CD1c-positive myeloid dendritic cell (primary cell): ENCODE data around the gene TMEM150C.
A peak's percentile ranks its signal among the peaks of the same experiment; 100 is the strongest.
"Not testable (repeated sequence)": the region's sequence is repeated elsewhere in the genome, so short reads cannot be mapped to it uniquely, and the experiment has no call there.

Experiments
- DNase-seq: peaks from one replicate; pipeline ENCODE4 v3.0.0-alpha.2; 2016; ENCODE audit errors: extremely low spot score

TMEM150C gene

DNA sequence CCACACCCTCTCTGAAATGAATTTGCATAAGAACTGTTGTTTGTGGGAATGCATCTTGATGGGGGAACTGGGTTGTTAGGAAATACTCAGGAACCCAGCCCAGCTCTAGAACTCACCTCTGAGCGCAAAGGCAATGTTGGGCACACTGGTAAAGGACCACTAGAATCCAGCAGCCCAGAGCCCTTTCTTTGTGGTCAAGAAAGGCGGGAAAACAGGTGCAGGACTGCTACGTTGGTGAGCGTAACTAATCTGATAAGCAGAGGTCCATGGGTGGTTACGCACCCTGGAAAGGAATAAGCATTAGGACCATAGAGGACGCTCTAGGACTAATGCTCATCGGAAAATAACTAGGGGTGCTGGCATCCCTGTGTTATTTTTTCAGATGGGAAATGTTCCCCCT is 85.9 kb downstream of the TMEM150C start:
- not testable (repeated sequence) for DNase-seq

DNA sequence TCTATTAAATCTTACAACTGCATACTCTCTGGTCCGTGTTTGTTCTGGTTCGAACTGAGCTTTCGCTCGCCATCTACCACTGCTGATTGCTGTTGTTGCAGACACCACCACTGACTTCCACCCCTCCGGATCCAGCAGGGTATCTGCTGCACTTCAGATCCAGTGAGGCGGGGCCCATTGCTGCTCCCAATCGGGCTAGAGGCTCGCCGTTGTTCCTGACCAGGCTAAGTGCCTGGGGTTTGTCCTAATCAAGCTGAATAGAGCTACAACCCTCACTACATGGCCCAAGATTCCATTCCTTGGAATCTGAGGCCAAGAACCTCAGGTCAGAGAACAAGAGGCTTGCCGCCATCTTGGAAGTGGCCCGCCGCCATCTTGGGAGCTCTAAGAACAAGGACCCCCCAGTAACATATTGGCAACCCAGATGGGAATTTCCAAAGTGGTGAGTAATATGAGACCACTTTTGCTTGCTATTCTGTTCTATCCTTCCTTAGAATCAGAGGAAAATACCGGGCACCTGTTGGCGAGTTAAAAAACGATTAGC is 88.1 kb downstream of the TMEM150C start:
- DNase-seq, result no peak

DNA sequence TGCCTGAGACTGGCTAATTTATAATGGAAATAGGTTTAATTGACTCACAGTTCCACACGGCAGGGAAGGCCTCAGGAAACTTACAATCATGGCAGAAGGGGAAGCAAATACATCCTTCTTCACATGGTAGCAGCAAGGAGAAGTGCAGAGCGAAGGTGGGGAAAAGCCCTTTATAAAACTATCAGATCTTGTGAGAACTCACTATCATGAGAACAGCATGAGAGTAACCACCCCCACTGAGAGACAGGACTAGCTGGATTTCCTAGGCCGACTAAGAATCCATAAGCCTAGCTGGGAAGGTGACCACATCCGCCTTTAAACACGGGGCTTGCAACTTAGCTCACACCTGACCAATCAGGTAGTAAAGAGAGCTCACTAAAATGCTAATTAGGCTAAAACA is 88.7 kb downstream of the TMEM150C start:
- not testable (repeated sequence) for DNase-seq

DNA sequence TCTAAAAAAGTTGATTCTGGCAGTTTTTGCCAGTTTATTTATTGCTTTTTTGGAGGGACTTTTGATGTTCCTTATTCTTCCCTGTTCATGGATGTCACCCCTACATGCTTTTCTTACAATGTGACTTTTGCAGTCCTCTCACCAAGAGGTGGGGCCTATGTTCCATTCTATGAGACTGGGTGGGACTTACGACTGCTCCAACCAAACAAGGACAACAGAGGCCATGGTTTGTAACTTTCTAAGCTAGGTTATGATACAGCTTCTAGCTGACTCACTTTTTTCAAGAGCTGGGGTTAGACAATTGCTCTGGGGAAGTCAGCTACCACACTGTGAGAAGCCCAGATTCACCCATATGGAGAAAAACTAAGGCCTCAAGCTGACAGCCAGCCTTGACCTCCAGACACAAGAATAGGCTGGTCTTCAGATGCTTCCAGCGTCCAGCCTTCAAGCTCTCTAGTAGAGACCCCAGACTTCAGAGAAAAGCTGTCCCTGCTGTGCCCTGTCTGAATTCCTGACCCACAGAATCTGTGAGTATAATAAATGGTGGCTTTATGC is 91.9 kb downstream of the TMEM150C start:
- no peak for DNase-seq

DNA sequence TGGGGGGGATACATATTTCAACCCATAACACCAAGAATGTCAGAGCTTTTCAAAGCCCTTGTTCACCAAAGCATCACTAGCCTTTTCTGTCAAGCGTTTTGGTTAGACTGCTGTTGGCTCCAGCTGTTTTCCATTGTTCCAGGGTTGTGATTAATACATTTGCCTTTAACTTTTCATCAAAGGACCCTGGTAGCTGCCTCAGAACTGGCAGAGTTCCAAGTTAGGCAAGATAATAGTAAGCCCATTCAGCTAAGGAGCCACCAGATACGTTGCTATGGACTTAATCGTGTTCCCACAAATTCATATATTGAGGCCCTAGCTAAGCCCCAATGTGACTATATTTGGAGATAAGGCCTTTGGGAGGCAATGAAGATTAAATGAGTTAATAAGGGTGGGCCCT is 94.3 kb downstream of the TMEM150C start:
- no peak for DNase-seq

DNA sequence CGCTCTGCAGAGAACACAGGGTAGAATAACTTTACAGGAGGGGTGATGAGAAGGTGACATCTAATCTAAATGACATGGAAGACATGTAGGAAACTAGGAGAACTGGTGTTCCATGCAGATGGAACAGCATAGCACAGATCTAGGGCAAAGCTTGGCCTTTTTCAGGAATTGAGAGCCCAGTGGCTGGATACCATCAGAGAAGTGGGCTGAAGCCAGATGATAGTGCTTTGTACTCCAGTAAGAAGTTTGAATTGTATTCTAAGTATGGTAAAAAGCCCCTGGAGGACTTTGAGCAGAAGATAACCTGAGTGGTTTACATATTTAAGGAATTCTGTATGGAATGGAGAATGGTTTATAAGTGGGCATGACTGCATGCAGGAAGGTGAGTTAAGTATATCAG is 98.6 kb downstream of the TMEM150C start:
- no peak for DNase-seq

DNA sequence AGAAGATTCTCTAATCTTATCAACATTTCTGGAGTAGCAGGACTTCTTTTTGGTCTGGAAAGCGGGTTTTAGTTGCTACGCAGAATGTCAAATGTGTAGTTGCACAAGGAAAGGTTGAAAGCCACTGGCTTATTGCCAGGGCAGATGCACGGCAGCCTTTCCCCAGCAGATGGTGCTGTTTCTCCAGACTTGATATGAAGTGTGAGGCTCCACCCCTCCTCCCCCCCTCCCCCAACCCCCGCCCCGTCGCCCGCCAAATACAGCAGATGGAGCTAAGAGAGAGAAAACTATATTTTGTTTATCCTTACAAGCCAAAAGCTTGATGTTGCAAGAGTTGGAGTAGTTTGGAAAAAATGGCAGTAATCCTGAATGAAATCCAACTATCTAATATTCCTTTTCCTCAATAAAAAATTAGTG is 99.4 kb downstream of the TMEM150C start:
- peak; percentile 86 for DNase-seq

DNA sequence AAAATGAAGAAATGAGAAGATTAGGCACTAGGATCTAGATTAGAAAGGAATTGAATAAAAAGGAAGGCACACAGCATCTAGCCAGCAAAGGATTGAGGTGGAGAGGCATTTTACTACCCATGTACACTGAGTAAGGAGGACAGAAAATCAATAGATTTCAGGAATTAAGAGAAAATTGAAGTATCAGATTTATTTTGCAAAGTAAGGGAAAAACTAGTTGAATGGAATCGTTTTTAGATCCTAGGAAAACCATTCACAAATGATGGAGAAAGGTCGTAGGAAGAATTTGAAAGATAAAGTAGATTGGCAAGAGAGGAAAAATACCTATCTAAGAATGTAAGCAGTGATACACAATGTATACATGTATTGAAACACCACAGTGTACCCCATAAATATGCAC is 100.1 kb downstream of the TMEM150C start:
- DNase-seq, result no peak

DNA sequence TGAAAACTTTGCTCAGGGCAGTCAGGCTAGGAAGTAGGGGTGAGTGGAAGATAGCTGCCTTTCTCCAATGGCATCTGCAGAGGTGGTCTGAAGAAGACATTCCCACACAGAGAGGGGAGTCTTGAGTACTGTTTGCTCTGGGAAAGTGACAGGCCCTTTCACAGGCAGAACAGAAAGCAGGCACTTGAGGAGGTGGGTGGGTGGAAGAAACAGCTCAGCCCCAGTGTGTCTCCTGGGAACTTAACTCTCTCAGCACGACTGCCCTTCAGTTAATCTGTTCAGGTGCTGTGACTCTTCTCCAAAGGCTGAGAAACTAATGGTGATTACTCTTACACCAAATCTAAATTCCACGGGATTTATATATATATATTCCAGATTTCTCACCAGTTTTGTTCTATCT is 103.1 kb downstream of the TMEM150C start:
- DNase-seq, result no peak

DNA sequence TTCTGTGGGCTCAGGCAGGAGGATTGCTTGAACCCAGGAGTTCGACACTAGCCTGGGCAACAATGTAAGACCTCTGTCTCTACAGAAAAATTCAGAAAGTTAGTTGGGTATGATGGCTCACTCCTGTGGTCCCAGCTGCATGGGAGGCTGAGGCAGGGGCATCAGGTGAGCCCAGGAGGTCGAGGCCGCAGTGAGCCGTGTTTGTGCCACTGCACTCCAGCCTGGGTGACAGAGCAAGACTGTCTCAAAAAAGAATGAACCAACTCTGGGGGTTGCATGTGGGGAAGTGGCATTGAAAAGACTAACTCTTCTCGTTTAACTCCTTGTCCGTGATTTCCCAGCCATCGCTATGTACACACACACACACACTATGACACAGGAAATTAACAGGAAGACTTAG is 104.5 kb downstream of the TMEM150C start:
- DNase-seq, result no peak

DNA sequence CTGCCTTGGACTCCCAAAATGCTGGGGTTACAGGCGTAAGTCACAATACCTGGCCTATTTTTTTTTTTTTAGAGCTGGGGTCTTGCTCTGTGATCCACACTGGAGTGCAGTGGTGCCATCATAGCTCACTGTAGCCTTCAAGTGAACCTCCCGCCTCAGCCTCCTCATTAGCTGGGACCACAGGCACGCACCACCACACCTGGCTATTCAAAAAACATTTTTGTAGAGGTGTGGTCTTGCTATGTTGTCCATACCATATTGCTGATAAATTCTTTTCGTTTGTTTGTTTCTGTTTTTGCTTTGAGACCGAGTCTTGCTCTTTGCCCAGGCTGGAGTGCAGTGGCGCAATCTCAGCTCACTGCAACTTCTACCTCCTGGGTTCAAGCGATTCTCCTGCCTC is 109.8 kb downstream of the TMEM150C start:
- DNase-seq, result no peak

DNA sequence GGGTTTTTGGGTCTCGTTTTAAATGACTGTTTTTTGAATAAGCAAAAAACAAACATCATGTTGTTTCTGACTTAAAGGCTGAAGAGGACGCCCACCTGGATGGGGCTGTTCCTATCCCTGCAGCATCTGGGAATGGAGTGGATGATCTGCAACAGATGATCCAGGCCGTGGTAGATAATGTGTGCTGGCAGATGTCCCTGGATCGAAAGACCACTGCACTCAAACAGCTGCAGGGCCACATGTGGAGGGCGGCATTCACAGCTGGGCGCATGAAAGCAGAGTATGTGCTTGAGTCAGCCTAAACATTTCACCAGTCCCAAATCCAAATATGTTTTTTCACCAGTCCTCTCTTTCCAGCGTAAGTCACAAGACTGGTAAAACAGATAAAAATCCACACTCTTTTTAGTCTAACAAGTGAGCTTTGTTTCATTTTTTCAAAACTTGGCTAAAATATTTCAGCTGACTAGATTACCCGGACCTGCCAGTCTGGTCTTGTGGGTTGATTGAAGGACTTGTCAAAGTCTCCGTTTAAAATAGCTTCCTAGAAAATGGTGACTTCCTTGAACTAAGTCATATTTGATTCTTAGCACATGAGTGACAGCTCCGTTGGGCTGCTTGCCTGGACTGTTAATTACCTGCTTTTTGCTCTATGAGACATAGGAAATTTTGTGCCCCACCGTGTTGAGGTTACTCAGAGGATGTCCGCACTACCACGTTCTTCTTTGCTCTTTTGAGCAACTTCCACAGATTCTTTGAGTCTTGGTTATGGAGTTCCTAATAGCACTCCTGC is 110.6 kb downstream of the TMEM150C start:
- DNase-seq, result no peak

DNA sequence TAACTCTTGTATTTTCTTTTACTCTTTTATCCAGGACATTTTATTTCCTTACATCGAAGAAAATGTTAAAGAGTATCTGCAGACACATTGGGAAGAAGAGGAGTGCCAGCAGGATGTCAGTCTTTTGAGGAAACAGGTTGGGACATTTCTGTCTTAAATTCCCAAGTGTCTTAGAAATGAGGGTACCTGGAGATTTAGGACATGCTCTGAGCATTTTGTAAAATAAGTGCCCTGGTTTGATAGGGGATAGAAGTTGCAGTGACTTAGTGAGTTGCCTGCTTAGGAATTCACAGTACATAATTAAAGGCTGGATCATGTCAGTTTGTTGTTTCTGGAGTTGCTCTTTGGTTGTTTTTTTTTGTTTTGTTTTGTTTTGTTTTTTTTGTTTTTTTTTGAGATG is 113.9 kb downstream of the TMEM150C start:
- no peak for DNase-seq

DNA sequence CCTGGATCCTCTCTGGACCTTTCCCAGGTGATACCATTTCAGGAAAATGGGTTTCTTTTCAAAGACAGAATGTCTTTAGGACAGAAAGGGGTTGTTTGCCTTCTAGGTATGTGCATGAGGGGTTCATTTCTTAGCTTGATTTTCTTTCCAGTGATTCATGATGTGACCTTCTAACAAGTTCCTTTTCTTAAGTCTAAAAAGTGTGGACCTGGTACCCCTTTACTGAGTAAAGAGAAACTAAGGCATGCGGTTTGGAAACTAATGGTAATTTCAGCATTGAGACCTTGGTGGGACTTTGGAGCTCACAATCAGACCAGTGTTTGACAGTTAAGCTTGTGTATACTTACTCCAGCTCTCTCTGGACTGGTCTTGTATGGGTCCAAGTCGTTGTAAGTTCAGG is 122.7 kb downstream of the TMEM150C start:
- no peak for DNase-seq

DNA sequence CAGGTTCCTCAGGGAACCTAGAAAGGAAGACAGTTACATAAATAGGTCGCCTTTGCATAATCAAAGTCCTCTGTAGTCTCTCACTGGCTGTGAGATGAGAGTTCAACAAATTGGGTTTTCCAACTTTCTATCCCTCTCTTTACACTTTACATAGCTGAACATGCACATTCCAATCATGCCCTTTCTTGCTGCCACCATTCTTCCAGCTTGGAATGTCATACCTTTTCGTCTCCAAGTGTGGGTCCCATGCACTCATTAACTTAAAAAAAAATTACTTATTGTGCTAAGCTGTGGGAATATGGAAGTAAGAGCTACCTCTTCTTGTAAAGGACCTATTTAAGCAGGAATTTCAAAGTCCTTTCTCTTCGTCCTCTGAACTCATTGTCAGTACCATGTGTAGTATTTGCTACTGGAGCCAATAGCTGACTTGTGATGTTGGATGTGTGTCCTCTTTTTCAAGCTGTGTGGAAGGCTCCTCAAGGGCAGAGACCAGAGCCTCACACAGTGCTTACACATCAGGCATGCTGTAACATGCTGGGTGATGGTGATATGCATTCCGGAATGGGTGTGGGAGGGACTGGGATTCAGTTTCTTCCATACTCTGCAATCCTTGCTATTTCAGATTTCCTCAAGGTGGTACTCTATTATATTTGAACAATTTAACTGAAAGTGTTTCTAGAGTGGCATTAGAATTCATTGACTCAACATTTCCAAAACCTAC is 124.3 kb downstream of the TMEM150C start:
- DNase-seq, result no peak

DNA sequence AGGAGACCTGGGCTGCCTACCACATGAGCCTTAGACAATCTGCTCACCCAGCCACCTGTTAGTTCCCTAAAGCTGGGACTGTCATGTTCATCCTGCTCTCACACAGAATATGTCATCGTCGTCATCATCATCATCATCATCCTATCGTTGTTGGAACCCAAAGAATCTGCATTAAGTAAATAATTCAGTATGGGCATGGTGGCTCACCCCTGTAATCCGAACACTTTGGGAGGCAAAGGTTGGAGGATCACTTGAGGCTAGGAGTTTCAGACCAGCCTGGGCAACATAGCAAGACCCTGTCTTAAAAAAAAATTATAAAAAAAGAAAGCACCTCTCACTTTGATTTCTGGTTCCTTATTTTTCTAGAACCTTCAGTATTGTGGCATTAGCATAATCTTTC is 125.0 kb downstream of the TMEM150C start:
- DNase-seq, result no peak

DNA sequence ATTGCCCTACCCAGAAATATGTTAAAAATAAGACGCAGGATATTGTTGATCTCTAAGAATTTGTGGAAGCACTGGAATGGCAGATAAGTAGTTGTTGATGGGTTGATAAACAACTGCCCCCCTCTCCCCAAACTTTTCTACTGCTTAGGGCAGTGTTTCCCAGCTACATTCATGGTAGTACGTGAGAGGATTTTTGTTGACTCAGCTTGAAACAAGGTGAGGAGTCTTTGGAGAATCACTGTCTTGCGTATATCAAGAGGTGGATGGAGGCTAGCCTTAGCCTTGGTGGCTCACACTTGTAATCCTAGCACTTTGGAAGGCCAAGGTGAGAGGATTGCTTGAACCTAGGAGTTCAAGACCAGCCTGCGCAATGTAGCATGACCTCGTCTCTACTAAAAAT is 125.7 kb downstream of the TMEM150C start:
- DNase-seq, result no peak

DNA sequence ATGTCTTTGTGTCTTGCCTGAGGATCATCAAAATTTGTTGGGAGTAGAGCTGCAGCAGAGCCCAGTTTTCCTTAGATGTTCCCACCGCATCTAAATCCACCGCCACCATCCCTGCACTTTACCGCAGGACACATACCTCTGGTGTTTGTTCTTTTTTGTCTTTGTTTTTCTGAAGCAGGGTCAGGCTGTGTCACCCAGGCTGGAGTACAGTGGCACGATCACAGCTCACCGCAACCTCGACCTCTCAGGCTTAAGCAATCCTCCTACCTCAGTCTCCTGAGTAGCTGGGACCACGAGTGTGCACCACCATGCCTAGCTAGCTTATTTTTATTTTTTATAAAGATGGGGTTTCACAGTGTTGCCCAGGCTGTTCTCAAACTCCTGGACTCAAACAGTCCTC is 126.8 kb downstream of the TMEM150C start:
- DNase-seq, result no peak

DNA sequence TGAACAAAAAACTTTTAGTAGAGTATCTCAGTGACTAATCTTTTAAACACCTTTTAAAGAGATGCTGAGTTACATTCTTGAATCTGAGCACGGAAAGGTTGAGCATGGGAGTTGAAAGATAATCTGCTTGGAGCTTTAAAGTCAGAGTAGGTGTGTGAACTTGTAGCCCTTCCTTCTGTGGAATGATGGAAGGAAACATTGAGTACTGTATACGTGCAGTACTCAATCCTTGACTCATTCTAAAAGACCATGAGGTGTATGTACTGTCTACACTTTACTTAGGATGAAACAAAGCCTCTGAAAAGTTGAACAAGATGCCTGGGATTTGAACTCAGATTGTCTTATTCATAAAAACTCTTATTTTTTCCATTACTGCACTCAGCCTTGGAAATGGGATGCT is 128.0 kb downstream of the TMEM150C start:
- no peak for DNase-seq
